Measurements from ENCODE around the gene GNAZ.

DNA sequence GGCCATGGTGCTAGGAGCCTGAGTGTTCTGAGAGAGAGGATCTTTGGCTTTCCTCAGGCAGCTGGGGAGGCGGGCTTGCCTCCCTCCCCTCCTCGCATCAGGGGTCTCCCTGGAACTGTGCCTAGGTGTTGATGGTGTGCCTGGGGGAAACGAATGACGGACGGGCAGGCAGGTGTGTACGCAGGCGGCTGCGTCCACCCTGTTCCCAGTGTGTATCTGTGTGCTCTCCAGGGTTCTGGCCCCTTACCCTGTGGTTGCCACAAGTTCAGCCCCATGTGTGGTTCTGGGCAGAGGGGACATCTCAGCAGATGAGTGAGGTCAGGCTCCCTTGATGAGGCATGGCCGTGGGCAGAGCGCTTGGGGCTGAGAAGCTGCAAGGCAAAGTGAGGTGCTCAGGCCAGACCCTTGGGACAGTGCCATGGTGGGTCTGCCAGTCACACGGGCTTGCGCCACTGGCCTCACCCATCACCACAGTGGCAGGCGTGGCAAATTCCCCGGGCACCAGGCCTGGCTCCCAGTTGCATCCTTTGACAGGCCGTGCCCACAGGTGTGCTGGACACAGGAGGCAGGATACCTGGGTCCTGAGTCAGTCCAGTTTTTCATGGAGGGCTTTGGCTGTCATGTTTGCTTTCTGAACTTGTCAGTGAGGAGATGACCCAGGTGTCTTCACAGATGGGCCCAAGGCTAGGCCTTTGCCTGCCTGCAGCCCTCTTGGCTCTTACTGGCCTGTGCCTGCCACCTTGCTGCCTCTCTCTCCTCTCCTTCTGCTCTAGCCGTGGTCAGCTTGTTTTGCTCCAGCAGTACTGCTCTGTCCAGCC, 27.3 kb downstream of the GNAZ start:
- TF ChIP-seq POLR2A (IDR thresholded peaks at IDR 0.05; ENCODE audit: low read depth, low read length) (no peak), POLR2AphosphoS5 (IDR thresholded peaks at IDR 0.05; ENCODE audit: low read depth, low read length) (no peak), TAF1 (IDR thresholded peaks at IDR 0.05; ENCODE audit: low read depth, low read length) (no peak)

Measured in GM12891 (cell line).